ENCODE measurements around the gene UST.

UST gene

DNA sequence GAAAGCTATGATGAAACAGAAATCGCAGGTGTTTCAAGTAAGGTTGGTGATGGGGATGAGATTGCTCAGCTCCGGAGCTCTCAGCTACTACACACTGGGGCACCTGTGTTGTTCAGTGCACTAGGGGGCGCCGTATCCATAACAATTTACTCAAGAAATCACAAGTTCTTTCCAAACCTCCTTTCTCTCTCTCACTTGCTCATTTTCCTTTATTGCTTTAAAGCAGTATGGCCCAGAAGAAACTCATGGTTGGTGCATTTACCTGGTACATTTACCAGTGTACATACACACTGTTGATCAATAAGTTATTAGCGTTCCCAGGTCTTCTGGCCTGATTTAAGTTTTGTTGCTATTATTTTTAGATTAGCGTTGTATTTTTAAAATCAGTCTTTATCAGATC lies 335.5 kb downstream of the UST start:
- Histone ChIP-seq H3K4me1 (ENCODE audit: control insufficient read depth in 2 of 2, insufficient read depth in 2 of 2, low read length in 2 of 2) (no peaks in the 10 kb centered on the region), H3K9ac (ENCODE audit: low read depth in 1 of 2, low read length in 2 of 2) (no peak overlapping the region), H3K27ac (ENCODE audit: low read depth in 2 of 2, low read length in 2 of 2) (no peak overlapping the region), H3K27me3 (ENCODE audit: control insufficient read depth in 2 of 2, insufficient read depth in 2 of 2, low read length in 2 of 2) (no peaks in the 10 kb centered on the region), H3K36me3 (ENCODE audit: control insufficient read depth in 2 of 2, insufficient read depth in 2 of 2, low read length in 2 of 2) (no peaks in the 10 kb centered on the region), H3K9me3 (ENCODE audit: control insufficient read depth in 2 of 2, low read length in 2 of 2) (no peaks in the 10 kb centered on the region), H3K4me3 (ENCODE audit: low read length in 2 of 2) (no peak overlapping the region)

GRCh38 chr6:149084026-149084425 lies 337.2 kb downstream of the UST start:
- Histone ChIP-seq H3K4me3 (ENCODE audit: low read length in 2 of 2) (no peak overlapping the region), H3K9ac (ENCODE audit: low read depth in 1 of 2, low read length in 2 of 2) (no peak overlapping the region), H3K36me3 (ENCODE audit: control insufficient read depth in 2 of 2, insufficient read depth in 2 of 2, low read length in 2 of 2) (no peaks in the 10 kb centered on the region), H3K27me3 (ENCODE audit: control insufficient read depth in 2 of 2, insufficient read depth in 2 of 2, low read length in 2 of 2) (no peaks in the 10 kb centered on the region), H3K9me3 (ENCODE audit: control insufficient read depth in 2 of 2, low read length in 2 of 2) (no peaks in the 10 kb centered on the region), H3K27ac (ENCODE audit: low read depth in 2 of 2, low read length in 2 of 2) (no peak overlapping the region), H3K4me1 (ENCODE audit: control insufficient read depth in 2 of 2, insufficient read depth in 2 of 2, low read length in 2 of 2) (no peaks in the 10 kb centered on the region)

DNA sequence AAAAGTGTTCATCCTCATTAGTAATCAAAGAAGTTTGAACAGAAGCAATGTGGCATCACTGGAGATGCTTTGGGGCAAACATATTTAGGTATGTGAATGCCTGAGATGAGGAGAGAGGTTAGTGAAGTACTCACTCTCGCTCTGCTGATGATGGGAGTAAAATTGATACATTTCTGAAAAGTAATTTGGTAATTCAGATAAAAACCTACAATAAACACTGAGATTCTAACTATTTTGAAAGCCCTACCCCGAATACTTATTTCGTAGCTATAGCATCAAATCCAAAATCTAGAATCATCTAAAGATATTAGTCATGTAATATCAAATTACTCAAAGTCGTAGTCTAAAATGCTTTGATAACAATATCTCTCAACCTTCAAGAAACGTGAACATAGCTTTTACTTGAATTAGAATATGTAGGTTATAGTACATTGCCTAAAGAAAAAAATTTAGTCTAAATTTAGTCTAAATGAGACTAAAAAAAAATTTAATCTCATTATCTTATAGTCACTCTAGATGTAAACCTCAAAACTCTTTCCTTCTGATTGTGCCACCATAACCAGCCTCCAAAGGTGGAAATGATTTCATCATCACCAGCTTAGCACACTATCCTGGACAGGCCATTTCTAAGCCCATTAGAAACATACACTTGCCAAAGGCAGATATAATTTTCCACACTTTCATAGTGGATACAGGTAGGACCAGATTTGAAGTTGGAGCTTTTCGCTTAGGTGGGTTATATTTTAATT lies 338.2 kb downstream of the UST start:
- no peaks in the 10 kb centered on the region for H3K4me1 ChIP-seq (ENCODE audit: control insufficient read depth in 2 of 2, insufficient read depth in 2 of 2, low read length in 2 of 2)
- H3K36me3 ChIP-seq (ENCODE audit: control insufficient read depth in 2 of 2, insufficient read depth in 2 of 2, low read length in 2 of 2), result no peaks in the 10 kb centered on the region
- no peak overlapping the region for H3K4me3 ChIP-seq (ENCODE audit: low read length in 2 of 2)
- H3K27me3 ChIP-seq (ENCODE audit: control insufficient read depth in 2 of 2, insufficient read depth in 2 of 2, low read length in 2 of 2), result no peaks in the 10 kb centered on the region
- H3K9ac ChIP-seq (ENCODE audit: low read depth in 1 of 2, low read length in 2 of 2), result no peak overlapping the region
- H3K27ac ChIP-seq (ENCODE audit: low read depth in 2 of 2, low read length in 2 of 2), result no peak overlapping the region
- H3K9me3 ChIP-seq (ENCODE audit: control insufficient read depth in 2 of 2, low read length in 2 of 2), result no peaks in the 10 kb centered on the region

DNA sequence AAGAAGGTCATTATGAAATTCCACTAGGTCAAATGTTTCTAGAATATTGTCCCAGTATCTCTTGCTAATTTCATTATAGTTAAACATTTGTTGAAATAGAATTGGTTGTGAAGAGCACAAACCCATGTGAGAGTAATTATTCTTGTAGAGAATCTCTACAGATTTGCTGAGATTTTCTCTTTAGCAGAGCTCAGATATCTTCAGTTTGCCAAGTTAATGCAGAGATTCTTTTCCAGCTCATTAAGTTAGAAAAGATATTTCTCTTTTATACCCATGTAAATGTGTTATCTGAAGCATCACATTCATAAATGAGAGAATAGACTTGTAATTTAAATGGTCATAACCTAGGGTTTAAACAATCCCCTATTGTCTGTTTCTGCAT lies 338.7 kb downstream of the UST start:
- Histone ChIP-seq H3K9me3 (ENCODE audit: control insufficient read depth in 2 of 2, low read length in 2 of 2) (no peaks in the 10 kb centered on the region), H3K4me3 (ENCODE audit: low read length in 2 of 2) (no peak overlapping the region), H3K27me3 (ENCODE audit: control insufficient read depth in 2 of 2, insufficient read depth in 2 of 2, low read length in 2 of 2) (no peaks in the 10 kb centered on the region), H3K27ac (ENCODE audit: low read depth in 2 of 2, low read length in 2 of 2) (no peak overlapping the region), H3K4me1 (ENCODE audit: control insufficient read depth in 2 of 2, insufficient read depth in 2 of 2, low read length in 2 of 2) (no peaks in the 10 kb centered on the region), H3K36me3 (ENCODE audit: control insufficient read depth in 2 of 2, insufficient read depth in 2 of 2, low read length in 2 of 2) (no peaks in the 10 kb centered on the region), H3K9ac (ENCODE audit: low read depth in 1 of 2, low read length in 2 of 2) (no peak overlapping the region)

GRCh38 chr6:149086363-149086762 lies 339.5 kb downstream of the UST start:
- Histone ChIP-seq H3K27me3 (ENCODE audit: control insufficient read depth in 2 of 2, insufficient read depth in 2 of 2, low read length in 2 of 2) (no peaks in the 10 kb centered on the region), H3K4me3 (ENCODE audit: low read length in 2 of 2) (no peak overlapping the region), H3K9me3 (ENCODE audit: control insufficient read depth in 2 of 2, low read length in 2 of 2) (no peaks in the 10 kb centered on the region), H3K27ac (ENCODE audit: low read depth in 2 of 2, low read length in 2 of 2) (no peak overlapping the region), H3K4me1 (ENCODE audit: control insufficient read depth in 2 of 2, insufficient read depth in 2 of 2, low read length in 2 of 2) (no peaks in the 10 kb centered on the region), H3K36me3 (ENCODE audit: control insufficient read depth in 2 of 2, insufficient read depth in 2 of 2, low read length in 2 of 2) (no peaks in the 10 kb centered on the region), H3K9ac (ENCODE audit: low read depth in 1 of 2, low read length in 2 of 2) (no peak overlapping the region)

DNA sequence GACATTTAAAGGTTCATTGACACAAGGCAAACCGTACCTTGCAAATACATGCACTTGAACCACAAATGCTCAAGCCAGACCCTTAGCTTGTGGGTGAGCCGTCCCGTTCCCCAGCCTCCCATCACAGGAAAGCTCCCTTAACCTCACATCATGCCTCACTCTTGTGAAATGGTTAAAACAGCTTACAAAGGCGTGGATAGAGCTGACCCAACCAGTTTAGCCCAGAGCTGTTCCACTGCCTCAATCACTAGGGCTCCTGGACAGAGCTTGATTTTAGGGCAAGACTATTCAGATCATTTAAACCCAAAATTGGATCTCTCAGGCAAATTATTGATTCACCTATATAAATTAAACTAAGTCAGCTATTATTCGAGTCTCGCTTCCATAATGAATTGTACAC lies 341.1 kb downstream of the UST start:
- H3K27ac ChIP-seq (ENCODE audit: low read depth in 2 of 2, low read length in 2 of 2), result no peak overlapping the region
- no peak overlapping the region for H3K9ac ChIP-seq (ENCODE audit: low read depth in 1 of 2, low read length in 2 of 2)
- no peak overlapping the region for H3K4me3 ChIP-seq (ENCODE audit: low read length in 2 of 2)
- H3K36me3 ChIP-seq (ENCODE audit: control insufficient read depth in 2 of 2, insufficient read depth in 2 of 2, low read length in 2 of 2), result no peaks in the 10 kb centered on the region
- no peaks in the 10 kb centered on the region for H3K9me3 ChIP-seq (ENCODE audit: control insufficient read depth in 2 of 2, low read length in 2 of 2)
- H3K4me1 ChIP-seq (ENCODE audit: control insufficient read depth in 2 of 2, insufficient read depth in 2 of 2, low read length in 2 of 2), result no peaks in the 10 kb centered on the region
- H3K27me3 ChIP-seq (ENCODE audit: control insufficient read depth in 2 of 2, insufficient read depth in 2 of 2, low read length in 2 of 2), result no peaks in the 10 kb centered on the region

GRCh38 chr6:149088361-149088760 lies 341.5 kb downstream of the UST start:
- no peak overlapping the region for H3K27ac ChIP-seq (ENCODE audit: low read depth in 2 of 2, low read length in 2 of 2)
- H3K9me3 ChIP-seq (ENCODE audit: control insufficient read depth in 2 of 2, low read length in 2 of 2), result no peaks in the 10 kb centered on the region
- no peaks in the 10 kb centered on the region for H3K36me3 ChIP-seq (ENCODE audit: control insufficient read depth in 2 of 2, insufficient read depth in 2 of 2, low read length in 2 of 2)
- no peaks in the 10 kb centered on the region for H3K4me1 ChIP-seq (ENCODE audit: control insufficient read depth in 2 of 2, insufficient read depth in 2 of 2, low read length in 2 of 2)
- no peak overlapping the region for H3K4me3 ChIP-seq (ENCODE audit: low read length in 2 of 2)
- no peaks in the 10 kb centered on the region for H3K27me3 ChIP-seq (ENCODE audit: control insufficient read depth in 2 of 2, insufficient read depth in 2 of 2, low read length in 2 of 2)
- no peak overlapping the region for H3K9ac ChIP-seq (ENCODE audit: low read depth in 1 of 2, low read length in 2 of 2)

DNA sequence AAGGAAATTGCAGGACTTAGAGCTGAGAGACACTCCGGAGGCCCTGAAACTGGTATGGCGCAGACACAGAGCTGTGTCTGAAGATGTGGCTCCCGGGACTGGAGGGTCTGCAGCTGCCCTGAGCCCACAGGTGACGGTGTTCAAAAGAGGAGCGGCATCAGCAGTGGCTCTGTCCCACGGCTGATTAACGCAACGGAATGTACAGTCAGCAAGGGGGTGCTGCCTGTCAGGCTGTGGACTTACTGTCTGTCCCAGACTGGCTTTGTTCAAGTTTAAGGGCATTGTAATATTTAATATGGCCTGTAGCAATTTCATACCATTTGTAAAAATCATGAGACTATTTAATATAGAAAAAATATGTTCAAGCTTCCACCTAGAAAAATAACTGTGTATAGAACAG lies 342.7 kb downstream of the UST start:
- Histone ChIP-seq H3K4me1 (ENCODE audit: control insufficient read depth in 2 of 2, insufficient read depth in 2 of 2, low read length in 2 of 2) (no peaks in the 10 kb centered on the region), H3K36me3 (ENCODE audit: control insufficient read depth in 2 of 2, insufficient read depth in 2 of 2, low read length in 2 of 2) (no peaks in the 10 kb centered on the region), H3K27ac (ENCODE audit: low read depth in 2 of 2, low read length in 2 of 2) (no peak overlapping the region), H3K9me3 (ENCODE audit: control insufficient read depth in 2 of 2, low read length in 2 of 2) (no peaks in the 10 kb centered on the region), H3K9ac (ENCODE audit: low read depth in 1 of 2, low read length in 2 of 2) (no peak overlapping the region), H3K27me3 (ENCODE audit: control insufficient read depth in 2 of 2, insufficient read depth in 2 of 2, low read length in 2 of 2) (no peaks in the 10 kb centered on the region), H3K4me3 (ENCODE audit: low read length in 2 of 2) (no peak overlapping the region)

- Histone ChIP-seq H3K4me1 (ENCODE audit: control insufficient read depth in 2 of 2, insufficient read depth in 2 of 2, low read length in 2 of 2) (peaks cover 0 to 3% of the 10 kb centered on the region in 2 donors), H3K27me3 (ENCODE audit: control insufficient read depth in 2 of 2, insufficient read depth in 2 of 2, low read length in 2 of 2) (no peaks in the 10 kb centered on the region), H3K9me3 (ENCODE audit: control insufficient read depth in 2 of 2, low read length in 2 of 2) (no peaks in the 10 kb centered on the region), H3K9ac (ENCODE audit: low read depth in 1 of 2, low read length in 2 of 2) (no peak overlapping the region), H3K4me3 (ENCODE audit: low read length in 2 of 2) (no peak overlapping the region), H3K36me3 (ENCODE audit: control insufficient read depth in 2 of 2, insufficient read depth in 2 of 2, low read length in 2 of 2) (no peaks in the 10 kb centered on the region), H3K27ac (ENCODE audit: low read depth in 2 of 2, low read length in 2 of 2) (no peak overlapping the region)
Observed at GRCh38 chr6:149090937-149091336, 344.1 kb downstream of the UST start.

DNA sequence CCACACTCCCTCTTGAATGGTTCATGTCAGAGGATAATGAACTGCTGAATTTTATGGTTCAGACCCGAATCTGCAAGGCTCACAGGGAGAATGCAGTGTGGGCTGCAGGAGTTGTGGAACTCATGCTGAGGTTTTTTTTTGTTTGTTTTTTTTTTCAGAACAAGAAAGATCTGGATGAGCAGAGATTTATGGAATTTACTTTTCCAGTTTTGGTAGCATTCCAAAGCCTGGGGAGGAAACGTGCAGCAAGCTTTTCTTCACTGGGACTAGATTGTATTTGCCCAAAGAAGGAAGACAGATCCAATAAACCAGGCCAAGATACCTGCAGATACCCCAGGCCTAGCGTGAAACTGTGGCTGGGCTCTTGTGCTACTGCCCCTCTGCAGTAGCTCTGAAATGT lies 346.8 kb downstream of the UST start:
- no peaks in the 10 kb centered on the region for H3K9me3 ChIP-seq (ENCODE audit: control insufficient read depth in 2 of 2, low read length in 2 of 2)
- H3K27ac ChIP-seq (ENCODE audit: low read depth in 2 of 2, low read length in 2 of 2), result no peak overlapping the region
- peaks cover 0 to 3% of the 10 kb centered on the region in 2 donors for H3K4me1 ChIP-seq (ENCODE audit: control insufficient read depth in 2 of 2, insufficient read depth in 2 of 2, low read length in 2 of 2)

GRCh38 chr6:149094156-149094555 lies 347.3 kb downstream of the UST start:
- Histone ChIP-seq H3K9me3 (ENCODE audit: control insufficient read depth in 2 of 2, low read length in 2 of 2) (no peaks in the 10 kb centered on the region), H3K9ac (ENCODE audit: low read depth in 1 of 2, low read length in 2 of 2) (no peak overlapping the region), H3K4me3 (ENCODE audit: low read length in 2 of 2) (no peak overlapping the region), H3K27me3 (ENCODE audit: control insufficient read depth in 2 of 2, insufficient read depth in 2 of 2, low read length in 2 of 2) (no peaks in the 10 kb centered on the region), H3K4me1 (ENCODE audit: control insufficient read depth in 2 of 2, insufficient read depth in 2 of 2, low read length in 2 of 2) (peaks cover 0 to 3% of the 10 kb centered on the region in 2 donors), H3K27ac (ENCODE audit: low read depth in 2 of 2, low read length in 2 of 2) (no peak overlapping the region), H3K36me3 (ENCODE audit: control insufficient read depth in 2 of 2, insufficient read depth in 2 of 2, low read length in 2 of 2) (no peaks in the 10 kb centered on the region)

More for the DNA sequence above, 346.8 kb downstream of the UST start:
- H3K27me3 ChIP-seq (ENCODE audit: control insufficient read depth in 2 of 2, insufficient read depth in 2 of 2, low read length in 2 of 2), result no peaks in the 10 kb centered on the region
- H3K4me3 ChIP-seq (ENCODE audit: low read length in 2 of 2), result no peak overlapping the region
- no peaks in the 10 kb centered on the region for H3K36me3 ChIP-seq (ENCODE audit: control insufficient read depth in 2 of 2, insufficient read depth in 2 of 2, low read length in 2 of 2)
- no peak overlapping the region for H3K9ac ChIP-seq (ENCODE audit: low read depth in 1 of 2, low read length in 2 of 2)

Measured in mucosa of rectum (tissue), 2 donors.